H9 (cell line): Measurements from ENCODE around the gene INMT. TPM values are rescaled to one million over a fixed set of nuclear protein-coding genes. Genes with fewer than 3 reads are reported as not detected.

Experiments used
- DNase-seq: peaks from one replicate; pipeline ENCODE4 v3.0.0-alpha.2; 2017
- H2AFZ ChIP-seq: one replicate; pipeline ENCODE4 v1.6.1; 2013; ENCODE audit warnings: mild to moderate bottlenecking, low read length, control low read depth, moderate library complexity
- H2AK5ac ChIP-seq: 2 replicates; pipeline ENCODE4 v1.6.1; 2013; ENCODE audit warnings: low read length, control low read depth, mixed read lengths; ENCODE audit not compliant: insufficient read length
- H2BK120ac ChIP-seq: one replicate; pipeline ENCODE4 v1.6.1; 2013; ENCODE audit warnings: low read depth, mild to moderate bottlenecking, low read length, control low read depth, inconsistent platforms; ENCODE audit not compliant: poor library complexity, severe bottlenecking
- H2BK12ac ChIP-seq: 2 replicates; pipeline ENCODE4 v1.6.1; 2013; ENCODE audit warnings: low read length, control low read depth, mixed read lengths, low read depth; ENCODE audit not compliant: insufficient read length
- H2BK15ac ChIP-seq: 2 replicates; pipeline ENCODE4 v1.6.1; 2013; ENCODE audit warnings: low read depth, low read length, control low read depth
- H2BK20ac ChIP-seq: one replicate; pipeline ENCODE4 v1.6.1; 2013; ENCODE audit warnings: low read depth, mild to moderate bottlenecking, low read length, control low read depth, inconsistent platforms; ENCODE audit not compliant: poor library complexity, severe bottlenecking
- H2BK5ac ChIP-seq: 2 replicates; pipeline ENCODE4 v1.6.1; 2013; ENCODE audit warnings: low read length, control low read depth, mixed read lengths; ENCODE audit not compliant: insufficient read length
- H3K14ac ChIP-seq: 2 replicates; pipeline ENCODE4 v1.6.1; 2013; ENCODE audit warnings: low read length, control low read depth; ENCODE audit not compliant: insufficient read depth
- H3K18ac ChIP-seq: 2 replicates; pipeline ENCODE4 v1.6.1; 2013; ENCODE audit warnings: low read depth, mild to moderate bottlenecking, mixed read lengths, low read length, control low read depth; ENCODE audit not compliant: insufficient read length
- H3K23ac ChIP-seq: 2 replicates; pipeline ENCODE4 v1.6.1; 2013; ENCODE audit warnings: low read length, control low read depth, mixed read lengths, low read depth; ENCODE audit not compliant: insufficient read length
- H3K23me2 ChIP-seq: 2 replicates; pipeline ENCODE4 v1.6.1; 2013; ENCODE audit warnings: low read depth, mild to moderate bottlenecking, mixed read lengths, low read length, control low read depth; ENCODE audit not compliant: insufficient read length, poor library complexity, severe bottlenecking
- H3K27ac ChIP-seq: 2 replicates; pipeline ENCODE4 v1.5.1; 2013; ENCODE audit warnings: low read length, control low read depth, mixed read lengths, low read depth; ENCODE audit not compliant: insufficient read length
- H3K27me3 ChIP-seq: 2 replicates; pipeline ENCODE4 v1.6.1; 2013; ENCODE audit warnings: low read length, control low read depth, inconsistent platforms; ENCODE audit not compliant: insufficient read depth
- H3K4ac ChIP-seq: 2 replicates; pipeline ENCODE4 v1.6.1; 2013; ENCODE audit warnings: low read depth, mild to moderate bottlenecking, control low read depth, inconsistent platforms, low read length, moderate library complexity
- H3K4me1 ChIP-seq: 2 replicates; pipeline ENCODE4 v1.6.1; 2013; ENCODE audit warnings: low read length, control low read depth, inconsistent platforms; ENCODE audit not compliant: insufficient read depth
- H3K4me2 ChIP-seq: 2 replicates; pipeline ENCODE4 v1.6.1; 2013; ENCODE audit warnings: low read length, control low read depth, mixed read lengths; ENCODE audit not compliant: insufficient read length, insufficient read depth
- H3K56ac ChIP-seq: 2 replicates; pipeline ENCODE4 v1.6.1; 2013; ENCODE audit warnings: low read depth, mild to moderate bottlenecking, mixed read lengths, low read length, control low read depth; ENCODE audit not compliant: insufficient read length
- H3K79me1 ChIP-seq: 2 replicates; pipeline ENCODE4 v1.6.1; 2013; ENCODE audit warnings: low read depth, mild to moderate bottlenecking, moderate library complexity, low read length, control low read depth, inconsistent platforms; ENCODE audit not compliant: insufficient read depth, poor library complexity, severe bottlenecking
- H3K79me2 ChIP-seq: 2 replicates; pipeline ENCODE4 v1.6.1; 2013; ENCODE audit warnings: low read length, control low read depth, inconsistent platforms; ENCODE audit not compliant: insufficient read depth
- H3K9ac ChIP-seq: 2 replicates; pipeline ENCODE4 v1.6.1; 2013; ENCODE audit warnings: low read length, control low read depth, mixed read lengths; ENCODE audit not compliant: insufficient read length; ENCODE audit errors: extremely low read depth
- H3K9me3 ChIP-seq: one replicate; pipeline ENCODE4 v1.6.1; 2013; ENCODE audit warnings: low read depth, low read length, inconsistent platforms; ENCODE audit not compliant: control insufficient read depth
- H3T11ph ChIP-seq: one replicate; pipeline ENCODE4 v1.6.1; 2013; ENCODE audit warnings: mild to moderate bottlenecking, low read length, control low read depth, inconsistent platforms
- H4K20me1 ChIP-seq: one replicate; pipeline ENCODE4 v1.6.1; 2013; ENCODE audit not compliant: control insufficient read depth, insufficient read length, insufficient read depth
- H4K5ac ChIP-seq: 2 replicates; pipeline ENCODE4 v1.6.1; 2013; ENCODE audit warnings: low read depth, mild to moderate bottlenecking, mixed read lengths, low read length, control low read depth; ENCODE audit not compliant: insufficient read length
- H4K8ac ChIP-seq: replicated peaks from 2 replicates; pipeline ENCODE4 v1.6.1; 2013; ENCODE audit warnings: low read length, control low read depth, mixed read lengths, low read depth; ENCODE audit not compliant: insufficient read length
- H4K91ac ChIP-seq: 2 replicates; pipeline ENCODE4 v1.6.1; 2013; ENCODE audit warnings: low read depth, mild to moderate bottlenecking, moderate library complexity, mixed read lengths, low read length, control low read depth; ENCODE audit not compliant: insufficient read length
- H3K27ac Mint-ChIP-seq, 3 experiments: 2 replicates in 2 of 3; 3 replicates in 1 of 3; pipeline ENCODE4 v1.8.0; 2020 to 2021; ENCODE audit warnings: mixed read lengths in 3 of 3, mild to moderate bottlenecking in 1 of 3, moderate library complexity in 1 of 3
- H3K27me3 Mint-ChIP-seq: 2 replicates; pipeline ENCODE4 v1.8.0; 2021; ENCODE audit warnings: low read depth, mild to moderate bottlenecking, moderate library complexity, mixed read lengths
- H3K36me3 Mint-ChIP-seq, 3 experiments: 2 replicates in 2 of 3; 3 replicates in 1 of 3; pipeline ENCODE4 v1.8.0; 2020 to 2021; ENCODE audit warnings: low read depth in 3 of 3, mixed read lengths in 3 of 3; ENCODE audit not compliant: insufficient read depth in 1 of 3
- H3K4me1 Mint-ChIP-seq, 2 experiments: 2 replicates each; pipeline ENCODE4 v1.8.0; 2020; ENCODE audit warnings: mixed read lengths in 2 of 2
- H3K4me3 Mint-ChIP-seq, 2 experiments: 2 replicates in 1 of 2; 3 replicates in 1 of 2; pipeline ENCODE4 v1.8.0; 2020 to 2021; ENCODE audit warnings: mild to moderate bottlenecking in 2 of 2, mixed read lengths in 2 of 2, moderate library complexity in 1 of 2
- H3K9me3 Mint-ChIP-seq, 2 experiments: 2 replicates in 1 of 2; 3 replicates in 1 of 2; pipeline ENCODE4 v1.8.0; 2020; ENCODE audit warnings: mild to moderate bottlenecking in 2 of 2, mixed read lengths in 2 of 2, moderate library complexity in 1 of 2
- CTCF ChIP-seq: fragments of 200-600 bp; sonication (generic); conservative IDR thresholded peaks from 3 replicates; pipeline ENCODE4 v1.8.0; 2021; ENCODE audit warnings: antibody characterized with exemption, mild to moderate bottlenecking
- WGBS: extraction: QIAGEN DNeasy Blood & Tissue Kit; methylation state at CpG from one replicate; pipeline ENCODE4 v1.1.7; 2013; ENCODE audit warnings: missing lambda C conversion rate, low lambda C conversion rate, mixed read lengths; ENCODE audit not compliant: insufficient read length; ENCODE audit errors: extremely low coverage; 5-methylcytosine and 5-hydroxymethylcytosine counted together
- total RNA-seq: library from RNA; stranded (reverse); gene quantifications from 2 replicates; pipeline ENCODE4 v1.2.1, GENCODE V29; 2021

Gene INMT
- total RNA-seq, 1 experiment from 2014 or later: 0.70 TPM

DNA sequence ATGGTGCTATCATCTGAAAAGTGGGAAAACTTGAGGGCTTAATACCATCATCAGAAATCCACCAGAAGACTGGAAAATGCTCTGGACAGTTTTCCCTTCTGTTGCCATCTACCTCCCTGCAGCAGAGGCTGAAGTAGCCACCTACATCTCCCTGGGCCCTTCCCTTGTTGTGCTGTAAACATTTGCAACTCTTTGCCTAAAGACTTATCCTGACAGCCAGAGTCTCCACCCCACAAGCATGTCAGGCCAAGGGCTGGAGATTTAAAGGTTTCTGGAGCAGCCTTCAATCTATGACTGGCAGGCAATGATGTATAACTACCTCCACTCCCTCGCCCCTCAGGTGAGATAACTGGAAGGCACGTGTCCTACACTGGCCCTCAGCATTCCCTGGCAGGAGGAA lies 29.7 kb upstream of the INMT start:
- no peak overlapping the region for H3K23ac ChIP-seq
- no peaks in the 10 kb centered on the region for H3K79me2 ChIP-seq
- H3K4me2 ChIP-seq: no peak overlapping the region
- WGBS: no CpG with 5 or more reads among the region's 2 CpGs
- no peak overlapping the region for H4K8ac ChIP-seq
- no peak overlapping the region for H3K4ac ChIP-seq
- H3K14ac ChIP-seq: no peak overlapping the region
- H2BK20ac ChIP-seq: no peak overlapping the region
- no peak overlapping the region for H2BK15ac ChIP-seq
- peaks cover 29 to 31% of the 10 kb centered on the region in 2 experiments for H3K9me3 Mint-ChIP-seq
- H3K4me1 Mint-ChIP-seq: peaks cover 14 to 29% of the 10 kb centered on the region in 2 experiments
- no peak overlapping the region for H3K27ac Mint-ChIP-seq
- no peak overlapping the region for H3K18ac ChIP-seq
- H3K79me1 ChIP-seq: no peaks in the 10 kb centered on the region
- no peak overlapping the region for H3T11ph ChIP-seq
- no peak overlapping the region for H2BK120ac ChIP-seq
- no peaks in the 10 kb centered on the region for H3K23me2 ChIP-seq
- no peak overlapping the region for H3K9ac ChIP-seq
- no peaks in the 10 kb centered on the region for H4K20me1 ChIP-seq
- no peaks in the 10 kb centered on the region for H3K27me3 ChIP-seq
- no peak overlapping the region for H3K4me3 Mint-ChIP-seq
- no peak overlapping the region for H4K91ac ChIP-seq
- H2AFZ ChIP-seq: no peak overlapping the region
- H4K5ac ChIP-seq: no peak overlapping the region
- no peak for TF ChIP-seq CTCF
- H3K27ac ChIP-seq: no peak overlapping the region
- no peak overlapping the region for H3K56ac ChIP-seq
- no peak overlapping the region for H2BK5ac ChIP-seq
- peaks cover 9% of the 10 kb centered on the region; the same call in 1 of the 2 replicates for H3K4me1 ChIP-seq
- H3K9me3 ChIP-seq: peaks cover 10% of the 10 kb centered on the region
- peaks cover 17 to 23% (median 23%) of the 10 kb centered on the region in 3 experiments for H3K36me3 Mint-ChIP-seq
- H2AK5ac ChIP-seq: no peak overlapping the region
- H3K27me3 Mint-ChIP-seq: peaks cover 23% of the 10 kb centered on the region
- H2BK12ac ChIP-seq: no peak overlapping the region
- DNase-seq: no peak
